ENCODE data around the gene TCERG1L.

DNA sequence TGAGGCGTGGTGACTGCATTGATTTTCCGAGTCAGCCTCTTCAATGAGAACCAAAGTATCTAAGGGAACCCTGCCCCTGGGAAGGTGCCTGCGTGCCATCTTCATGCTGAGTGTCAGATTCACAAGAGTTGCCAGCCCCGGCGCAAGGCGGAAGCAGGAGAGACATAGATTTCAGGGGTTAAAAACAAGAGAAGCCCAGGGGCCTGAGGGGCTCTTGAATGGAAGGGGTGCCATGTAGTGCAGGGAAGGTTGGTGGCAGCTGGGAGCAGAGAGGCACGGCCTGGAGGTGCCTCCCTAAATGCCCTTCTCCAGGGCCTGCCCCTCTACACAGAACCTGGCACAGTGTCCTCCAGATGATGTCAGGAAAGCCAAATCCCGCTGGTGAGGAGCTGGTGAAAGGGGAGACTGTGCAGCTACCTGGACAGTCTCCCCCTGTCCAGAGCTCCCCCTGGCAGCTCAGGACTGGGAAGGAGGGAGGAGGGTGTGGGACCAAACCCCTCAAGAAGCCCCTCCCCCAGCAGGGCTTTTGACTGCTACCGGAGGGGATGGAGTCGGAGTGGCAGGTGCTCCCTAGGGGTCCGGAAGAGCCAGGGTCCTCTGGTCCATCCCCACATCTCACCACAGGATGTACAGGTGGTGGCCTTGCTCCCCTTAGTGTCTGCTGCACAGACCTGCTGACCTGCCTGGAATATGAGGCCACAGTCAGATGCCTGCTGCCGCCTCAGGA lies 137.9 kb downstream of the TCERG1L start:
- no peak for TF ChIP-seq POLR2A (IDR thresholded peaks at IDR 0.05)
- TF ChIP-seq, protein P1, sequence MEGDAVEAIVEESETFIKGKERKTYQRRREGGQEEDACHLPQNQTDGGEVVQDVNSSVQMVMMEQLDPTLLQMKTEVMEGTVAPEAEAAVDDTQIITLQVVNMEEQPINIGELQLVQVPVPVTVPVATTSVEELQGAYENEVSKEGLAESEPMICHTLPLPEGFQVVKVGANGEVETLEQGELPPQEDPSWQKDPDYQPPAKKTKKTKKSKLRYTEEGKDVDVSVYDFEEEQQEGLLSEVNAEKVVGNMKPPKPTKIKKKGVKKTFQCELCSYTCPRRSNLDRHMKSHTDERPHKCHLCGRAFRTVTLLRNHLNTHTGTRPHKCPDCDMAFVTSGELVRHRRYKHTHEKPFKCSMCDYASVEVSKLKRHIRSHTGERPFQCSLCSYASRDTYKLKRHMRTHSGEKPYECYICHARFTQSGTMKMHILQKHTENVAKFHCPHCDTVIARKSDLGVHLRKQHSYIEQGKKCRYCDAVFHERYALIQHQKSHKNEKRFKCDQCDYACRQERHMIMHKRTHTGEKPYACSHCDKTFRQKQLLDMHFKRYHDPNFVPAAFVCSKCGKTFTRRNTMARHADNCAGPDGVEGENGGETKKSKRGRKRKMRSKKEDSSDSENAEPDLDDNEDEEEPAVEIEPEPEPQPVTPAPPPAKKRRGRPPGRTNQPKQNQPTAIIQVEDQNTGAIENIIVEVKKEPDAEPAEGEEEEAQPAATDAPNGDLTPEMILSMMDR (IDR thresholded peaks at IDR 0.05 in 8 of 11, conservative IDR thresholded peaks at IDR 0.05 in 3 of 11): no peak
